Fibroblast of skin of left quadriceps (primary cell): Measurements from ENCODE around the gene ZDHHC14.

Experiments
- DNase-seq, 2 experiments: peaks; one replicate each; pipeline ENCODE4 v3.0.0-alpha.2; 2013; ENCODE audit warnings: low read depth in 2 of 2

ZDHHC14 gene

DNA sequence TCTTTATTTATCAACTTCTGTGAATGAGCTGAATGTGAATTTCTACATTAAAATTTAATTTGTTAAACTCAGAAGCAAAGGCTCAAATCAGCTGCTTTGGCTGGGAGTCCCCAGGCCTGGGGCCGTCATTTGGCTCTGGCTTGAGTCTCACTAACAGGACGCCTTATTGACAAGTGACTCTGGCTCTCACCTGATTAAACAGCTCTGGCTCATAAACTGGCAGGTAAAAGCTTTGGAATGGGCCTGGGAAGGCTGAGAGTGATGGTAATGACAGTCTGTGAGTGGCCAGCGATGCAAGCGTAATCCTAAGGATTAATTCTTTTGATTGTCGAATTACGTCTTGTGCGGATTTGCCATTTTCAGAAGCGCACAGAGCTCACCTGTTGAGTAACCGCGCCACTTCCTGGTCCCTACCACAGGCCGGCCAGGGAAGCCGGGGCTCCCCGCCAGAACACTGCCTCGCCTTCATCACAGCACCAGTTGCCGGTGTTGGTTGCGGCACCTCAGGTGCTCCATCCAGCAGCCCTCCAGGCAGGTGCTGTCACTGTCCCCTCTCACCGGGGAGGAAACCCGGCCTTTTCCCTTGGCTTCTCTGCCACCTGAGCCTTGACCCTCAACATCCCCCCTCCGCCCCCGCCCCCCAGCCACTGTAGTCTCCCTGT is 110.7 kb downstream of the ZDHHC14 start:
- no peak for DNase-seq

DNA sequence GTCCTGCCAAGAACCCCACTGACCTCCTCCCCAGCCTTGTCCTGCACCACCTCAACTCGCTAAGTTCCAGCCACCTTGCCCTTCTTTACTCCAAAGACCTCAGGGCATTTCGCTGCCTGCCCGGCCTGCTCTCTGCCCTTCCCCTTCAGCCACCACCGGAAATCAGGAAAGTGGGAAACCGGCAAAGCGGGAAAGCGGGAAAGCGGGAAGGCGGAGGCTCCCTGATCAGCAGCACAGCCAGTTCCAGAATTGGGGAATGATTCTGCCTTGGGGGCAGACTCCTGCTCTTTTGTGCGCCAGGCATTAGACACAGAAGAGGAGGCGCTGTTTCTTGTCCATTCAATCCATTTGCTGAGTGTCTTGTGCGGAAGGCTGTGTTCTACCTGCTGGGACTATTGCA is 111.3 kb downstream of the ZDHHC14 start:
- no peak for DNase-seq

DNA sequence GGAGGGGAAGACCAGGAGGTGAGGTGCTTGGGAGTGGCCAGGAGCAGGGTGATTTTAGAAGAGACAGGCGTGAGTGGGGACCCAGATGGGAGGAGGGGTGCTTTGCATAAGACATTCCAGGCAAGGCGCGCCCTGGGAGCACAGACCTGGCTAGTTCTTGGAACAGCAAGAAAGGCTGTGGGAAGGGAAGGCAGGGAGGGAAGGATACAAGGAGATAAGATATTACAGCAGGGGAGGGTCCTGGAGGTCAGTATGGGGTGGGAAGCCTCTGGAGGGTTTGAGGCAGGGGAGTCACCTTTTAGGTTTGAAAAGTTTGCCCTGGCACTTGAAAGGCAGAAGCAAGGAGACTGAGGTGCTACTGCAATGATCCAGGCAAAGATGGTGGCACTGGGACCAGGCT is 111.8 kb downstream of the ZDHHC14 start:
- DNase-seq = no peak

DNA sequence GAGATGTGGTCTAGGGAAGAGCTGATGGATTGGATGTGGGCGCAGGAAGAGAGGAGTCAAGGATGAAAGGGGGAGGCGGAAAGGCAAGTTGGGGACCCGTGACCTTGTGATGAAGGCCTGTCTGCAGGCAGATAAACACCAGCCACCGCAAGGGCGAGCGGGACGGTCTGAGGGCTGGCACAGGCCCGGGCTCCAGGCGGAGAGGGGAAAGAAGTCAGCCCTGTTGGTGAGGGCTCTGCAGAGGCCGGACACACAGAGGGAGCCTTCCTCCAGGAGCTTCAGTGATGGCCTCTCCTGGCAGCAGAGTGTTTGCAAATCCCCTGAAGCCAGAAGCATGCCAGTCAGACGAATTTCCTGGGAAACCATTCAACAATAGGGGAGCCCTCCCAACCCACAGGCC is 112.2 kb downstream of the ZDHHC14 start:
- no peak for DNase-seq

DNA sequence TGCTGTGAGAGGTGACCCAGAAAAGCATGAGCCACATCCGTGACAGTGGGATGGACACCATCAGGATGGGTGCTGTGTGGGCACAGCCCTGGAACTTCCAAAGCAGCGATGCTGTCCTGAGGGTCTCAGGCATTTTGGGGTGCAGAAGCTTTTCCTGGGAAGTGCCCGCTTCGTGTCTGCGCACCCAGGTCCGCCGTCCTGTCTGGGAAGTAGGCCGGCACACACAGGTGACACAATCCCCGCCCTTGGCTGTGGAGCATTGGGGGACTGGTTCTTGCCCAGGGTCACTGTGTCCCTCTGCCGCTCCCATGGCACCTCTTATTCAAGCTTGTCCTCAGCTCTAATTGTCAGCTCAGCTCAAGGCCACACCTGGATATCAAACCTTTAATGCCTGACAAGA is 112.6 kb downstream of the ZDHHC14 start:
- DNase-seq = no peak

DNA sequence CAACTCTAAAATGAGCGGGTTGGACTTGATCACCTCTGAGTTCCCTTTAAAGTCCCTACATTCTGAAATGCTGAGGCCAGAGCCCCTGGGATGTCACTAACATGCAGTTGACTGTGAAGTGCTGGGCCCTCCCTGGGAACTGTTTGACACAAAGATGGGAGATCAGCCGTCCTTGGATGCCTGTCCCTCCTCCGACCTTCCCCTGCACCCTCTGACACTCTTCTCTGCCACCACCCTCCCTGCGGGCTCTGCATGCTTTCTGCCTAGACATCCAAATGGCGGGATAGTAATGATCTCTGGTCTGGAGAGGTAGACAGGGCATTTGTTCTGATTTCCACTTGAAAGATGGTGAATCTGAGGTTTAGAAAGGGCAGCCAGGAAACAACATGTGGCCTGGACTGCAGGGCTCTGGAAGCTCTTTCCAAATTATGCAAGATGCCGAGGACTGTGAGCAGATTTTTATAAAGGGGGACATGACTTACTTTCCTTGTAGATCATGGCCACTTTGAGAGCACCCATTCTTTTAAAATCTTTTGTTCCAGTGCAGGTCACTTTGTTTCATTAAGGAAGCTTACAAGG is 113.2 kb downstream of the ZDHHC14 start:
- DNase-seq = no peak

DNA sequence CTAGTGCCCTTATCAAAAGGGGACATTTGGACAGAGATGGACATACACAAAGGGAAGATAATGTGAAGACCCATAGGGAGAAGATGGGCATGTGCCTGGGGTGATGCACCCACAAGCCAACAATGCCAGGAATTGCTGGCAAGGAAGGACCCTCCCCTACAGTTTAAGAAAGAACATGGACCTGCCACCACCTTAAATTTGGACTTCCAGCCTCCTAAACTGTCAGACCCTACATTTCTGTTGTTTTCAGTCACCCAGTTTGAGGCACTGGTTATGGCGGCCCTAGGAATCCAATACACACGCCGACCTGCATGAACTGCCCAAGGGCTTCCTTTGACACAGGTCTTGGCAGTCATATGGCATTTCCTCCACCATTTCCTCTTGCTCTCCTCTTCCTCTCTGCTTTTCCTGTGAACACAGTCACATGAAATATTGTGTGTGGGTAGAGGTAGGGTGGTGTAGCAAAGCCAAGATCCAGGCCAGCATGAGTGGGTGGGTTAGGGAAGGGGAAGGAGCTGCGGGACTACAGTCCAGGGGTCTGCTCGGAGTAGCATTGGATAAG is 115.6 kb downstream of the ZDHHC14 start:
- DNase-seq = no peak

DNA sequence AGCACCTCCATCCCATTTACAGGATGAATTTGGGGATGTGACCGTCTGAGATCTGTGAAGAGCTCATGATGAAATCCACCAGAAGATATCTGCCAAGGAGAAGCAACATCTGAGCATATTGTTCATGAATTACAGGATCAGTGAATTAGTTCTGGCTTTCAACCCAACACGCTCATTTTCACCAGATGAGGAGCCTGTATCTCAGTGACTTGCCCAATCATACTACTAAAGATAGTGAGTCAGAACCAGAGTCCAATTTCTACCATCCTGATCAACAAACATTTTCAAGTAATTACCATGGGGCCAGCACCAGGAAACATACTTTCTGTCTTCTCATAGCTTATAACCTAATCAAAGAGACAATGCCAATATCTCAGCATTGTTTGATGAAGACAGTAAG is 116.6 kb downstream of the ZDHHC14 start:
- DNase-seq = no peak

DNA sequence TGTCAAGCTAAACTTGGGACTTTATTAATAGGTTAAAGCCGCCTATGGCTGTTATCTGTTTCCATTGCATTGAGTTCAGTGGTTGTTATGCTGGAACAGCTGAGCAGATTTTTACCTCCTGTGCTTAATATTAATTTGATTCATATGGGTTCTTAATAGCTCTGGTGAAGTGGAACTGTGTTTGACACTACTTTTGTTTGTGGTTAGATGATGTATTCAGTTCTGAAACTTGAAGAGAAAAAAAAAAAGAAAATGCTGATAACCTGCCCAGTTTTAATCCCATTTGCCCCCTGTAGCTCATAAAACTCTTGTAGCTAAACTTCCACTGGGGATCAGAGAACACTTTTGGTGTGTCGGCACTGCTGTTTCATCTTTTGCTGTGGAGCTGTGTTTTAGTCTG is 117.8 kb downstream of the ZDHHC14 start:
- no peak for DNase-seq

DNA sequence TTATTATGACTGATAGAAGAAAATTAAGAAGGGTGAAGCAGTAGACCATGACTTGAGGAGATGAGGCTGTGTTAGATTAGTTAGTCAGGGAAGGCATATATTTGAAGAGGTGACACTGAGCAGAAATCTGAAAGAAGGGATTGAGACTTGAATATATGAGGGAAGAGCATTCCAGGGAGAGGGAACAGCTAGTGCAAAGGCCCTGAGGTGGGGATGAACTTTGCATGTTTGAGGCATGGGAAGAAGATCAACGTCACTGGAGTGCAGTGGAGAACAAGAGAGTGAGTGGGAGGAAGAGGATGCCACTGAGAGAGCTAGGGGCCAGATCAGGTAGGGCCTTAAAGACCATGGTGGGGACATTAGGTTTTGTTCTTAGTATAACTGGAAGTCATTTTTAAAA is 119.0 kb downstream of the ZDHHC14 start:
- DNase-seq = no peak

DNA sequence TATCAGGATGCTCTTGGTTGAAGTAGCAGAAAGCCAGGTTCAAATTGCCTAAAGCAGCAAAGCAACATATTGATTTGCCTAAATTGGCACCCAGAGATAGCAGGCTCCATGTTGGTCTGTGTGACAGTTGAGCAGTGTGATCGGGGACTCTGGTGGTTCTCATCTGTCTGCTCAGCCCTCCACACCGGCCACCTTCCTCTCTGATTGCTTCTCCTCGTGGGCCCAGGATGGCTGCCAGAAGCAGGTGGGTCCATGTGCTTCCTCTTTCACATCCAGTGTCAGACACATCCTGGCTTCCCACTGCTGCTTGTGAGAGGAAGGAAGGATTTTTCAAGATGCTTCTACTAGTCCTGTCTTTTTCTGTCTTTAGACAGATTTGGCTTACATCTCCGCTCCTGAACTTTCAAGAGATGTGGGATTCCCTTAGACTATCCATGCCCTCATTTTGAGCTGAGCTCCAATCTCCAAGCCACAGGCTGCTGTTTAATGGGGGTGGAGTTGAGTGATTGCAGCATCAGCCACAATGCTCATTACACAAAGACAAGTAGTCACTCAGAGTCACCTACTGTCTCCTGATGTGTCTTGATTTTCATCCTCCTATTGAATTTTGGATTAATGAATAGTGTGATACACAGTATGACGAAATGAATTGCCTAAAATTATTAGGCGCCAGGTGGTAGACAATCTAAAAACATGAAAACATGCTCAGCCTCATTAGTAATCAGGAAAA is 122.2 kb downstream of the ZDHHC14 start:
- no peak for DNase-seq

DNA sequence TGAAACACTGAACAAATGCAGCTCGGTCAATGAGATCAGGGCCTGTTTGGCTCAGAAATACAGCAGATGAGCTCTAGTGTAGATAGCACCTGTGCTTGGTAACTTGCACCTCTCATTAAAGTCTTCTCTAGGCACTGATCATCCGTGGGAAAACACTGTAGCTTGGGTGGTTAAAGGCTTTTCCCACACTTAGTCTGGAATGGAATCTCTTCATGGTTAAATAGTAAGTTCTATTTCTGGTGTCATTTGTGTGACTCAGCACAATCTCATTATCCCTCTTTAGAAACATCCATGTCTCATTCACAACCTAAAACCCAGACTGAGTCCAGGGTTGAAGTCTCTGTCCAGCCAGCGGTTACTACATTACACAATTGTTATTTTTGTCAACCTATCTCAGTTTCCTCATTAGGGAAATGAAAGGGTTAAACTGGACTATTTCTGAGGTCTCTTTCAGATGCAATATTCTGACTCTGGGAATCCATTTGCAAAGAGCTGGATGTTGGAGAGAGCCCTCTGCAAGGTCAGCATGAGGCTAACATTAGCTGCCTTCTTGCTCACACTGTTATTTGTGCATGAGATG is 125.0 kb downstream of the ZDHHC14 start:
- no peak for DNase-seq

DNA sequence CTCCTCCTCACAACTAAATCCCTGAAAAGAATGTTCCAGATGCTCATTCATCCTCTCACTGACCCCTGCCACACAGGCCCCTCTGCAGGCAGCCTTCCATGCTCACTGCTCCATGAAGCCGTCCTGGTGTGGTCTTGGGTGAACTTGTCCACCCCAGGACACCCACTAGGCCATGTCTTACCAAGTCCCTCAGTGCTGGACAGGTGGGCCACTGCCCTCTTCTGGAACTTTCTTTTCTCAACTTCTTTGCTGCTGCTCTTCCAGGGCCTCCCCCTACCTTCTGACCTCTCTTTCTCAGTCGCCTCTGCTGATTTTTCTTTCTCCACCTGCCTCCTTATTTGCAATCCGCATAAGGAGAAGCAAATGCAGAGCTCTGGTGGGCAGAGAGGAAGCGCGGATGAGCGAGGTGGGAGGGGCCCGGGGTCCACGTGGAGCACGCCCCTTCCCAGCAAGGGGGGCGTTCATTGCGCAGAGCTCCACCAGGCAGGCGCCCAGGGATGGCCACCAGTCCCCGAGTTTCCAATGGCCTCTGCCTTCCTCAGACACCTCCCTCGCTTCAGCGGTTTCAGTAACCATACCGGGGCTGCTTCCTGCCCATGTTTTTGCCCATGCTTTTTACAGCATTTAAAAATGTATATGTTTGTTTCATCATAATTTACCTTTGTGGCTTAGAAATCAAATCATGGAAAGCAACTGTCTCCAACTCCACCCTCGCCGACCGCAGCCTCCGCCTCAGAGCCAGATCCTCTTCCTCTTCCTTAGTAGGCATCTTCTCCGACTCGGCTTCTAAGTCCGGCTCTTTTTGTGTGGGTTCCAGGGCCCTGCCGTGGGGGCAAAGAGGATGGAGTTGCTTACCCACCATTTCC is 129.6 kb downstream of the ZDHHC14 start:
- DNase-seq = no peak

DNA sequence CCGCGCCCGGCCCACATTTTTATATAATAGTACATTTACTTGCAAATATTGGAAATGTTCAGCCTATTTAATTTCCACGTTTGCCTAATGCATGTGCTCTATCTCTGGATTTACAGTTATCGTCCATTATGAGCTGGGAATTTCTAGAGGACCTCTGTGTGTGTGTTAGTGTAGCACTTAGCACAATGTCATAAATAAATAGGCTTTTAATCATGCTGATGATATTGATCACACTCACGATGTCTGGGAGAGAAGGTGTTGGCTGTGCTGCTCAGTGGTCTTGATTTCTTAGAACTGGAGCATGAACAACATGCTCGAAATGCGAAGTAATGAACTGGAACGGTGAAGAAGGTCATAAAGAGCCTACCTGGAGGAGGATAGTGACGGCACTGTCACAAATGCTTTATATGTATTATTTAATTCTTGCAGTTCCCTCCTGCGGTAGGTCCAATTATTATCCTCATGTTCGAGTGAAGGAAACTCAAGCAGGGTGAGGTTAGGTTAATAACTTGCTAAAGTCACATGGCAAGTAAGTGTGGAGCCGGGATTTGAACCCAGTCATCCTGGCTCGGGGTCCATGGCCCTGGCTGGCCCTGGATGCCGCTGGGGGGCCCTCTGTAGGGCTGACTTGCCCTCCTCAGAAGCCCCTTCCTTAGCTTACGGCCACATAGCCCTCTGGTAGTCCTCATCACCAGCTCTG is 130.8 kb downstream of the ZDHHC14 start:
- DNase-seq = no peak

DNA sequence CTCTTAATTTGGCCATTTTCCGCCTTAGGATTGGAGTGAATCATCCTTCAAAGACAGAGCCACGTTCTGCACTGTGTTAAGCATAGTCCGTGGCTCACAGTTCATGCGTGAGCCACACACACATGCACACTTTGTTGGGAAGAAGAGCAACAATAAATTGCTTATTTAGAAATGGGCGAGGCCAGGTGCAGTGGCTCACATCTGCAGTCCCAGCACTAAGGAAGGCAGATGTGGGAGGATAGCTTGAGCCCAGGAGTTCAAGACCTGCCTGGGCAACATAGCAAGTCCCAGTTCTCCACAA is 131.3 kb downstream of the ZDHHC14 start:
- no peak for DNase-seq

DNA sequence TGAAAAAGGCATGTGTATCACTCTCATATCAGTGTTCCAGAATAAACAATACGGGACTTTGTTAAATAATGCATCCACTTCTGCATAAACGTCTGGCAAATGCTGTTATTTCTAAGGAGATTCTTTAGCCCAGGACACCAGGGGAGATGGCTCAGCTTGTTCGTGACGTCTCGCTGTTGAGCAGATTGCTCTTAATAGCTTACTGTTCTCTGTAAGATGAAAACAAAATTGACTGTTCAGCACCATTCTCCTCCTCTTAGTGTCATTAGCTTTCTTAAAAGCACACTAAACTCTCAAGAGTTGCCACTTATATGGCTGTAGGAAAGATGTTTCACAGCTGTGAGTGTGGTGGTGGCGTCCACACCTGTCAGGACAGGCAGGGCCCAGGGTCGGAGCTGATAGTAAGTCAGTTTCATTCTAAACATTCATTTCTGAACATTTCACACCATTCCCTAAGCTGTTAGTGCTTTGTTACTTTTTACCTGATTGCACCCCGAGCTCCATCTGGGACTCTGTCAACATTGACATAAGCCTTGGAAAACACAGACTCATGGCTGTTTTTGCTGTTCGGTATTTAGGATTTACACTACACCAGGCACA is 132.1 kb downstream of the ZDHHC14 start:
- DNase-seq = no peak

DNA sequence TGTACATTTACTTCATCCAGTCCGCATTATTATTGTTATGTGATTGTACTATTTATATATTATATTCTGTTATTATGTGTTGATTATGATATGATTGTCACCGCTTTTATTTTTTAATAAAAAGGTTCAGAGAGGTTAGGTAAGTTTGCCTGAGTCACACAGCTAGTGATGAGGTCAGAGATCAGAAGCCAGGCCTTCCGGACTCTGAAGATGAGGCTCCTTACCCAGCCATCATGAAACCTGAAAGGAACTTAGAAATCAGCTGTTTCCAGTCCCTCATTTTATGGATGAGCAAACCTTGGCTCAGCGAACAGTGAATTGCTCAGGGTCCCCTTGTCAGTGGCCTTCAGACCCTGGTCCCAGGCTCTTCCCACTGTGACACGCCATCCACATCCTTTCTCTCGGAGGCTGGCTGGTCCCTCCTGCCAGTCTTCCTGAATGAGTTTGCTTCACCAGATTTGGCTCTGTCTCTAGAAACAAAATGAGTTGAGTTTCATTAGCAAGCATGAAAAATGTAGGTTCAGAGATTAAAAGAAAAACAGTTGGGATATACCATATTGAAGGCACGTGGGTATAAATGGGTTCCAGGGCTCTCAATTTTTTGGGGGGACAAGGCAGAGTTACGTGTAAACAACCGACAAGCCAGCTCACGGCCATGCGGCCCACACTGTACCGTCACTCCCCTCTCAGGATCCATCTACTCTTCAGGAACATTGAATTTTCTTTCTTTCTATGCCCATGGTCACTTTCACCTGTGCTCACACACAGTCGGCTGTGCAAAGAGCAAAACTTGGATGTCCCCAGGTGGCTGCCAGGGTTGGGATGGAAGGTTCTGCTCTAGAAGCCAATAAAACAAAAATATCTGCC is 132.9 kb downstream of the ZDHHC14 start:
- no peak for DNase-seq

DNA sequence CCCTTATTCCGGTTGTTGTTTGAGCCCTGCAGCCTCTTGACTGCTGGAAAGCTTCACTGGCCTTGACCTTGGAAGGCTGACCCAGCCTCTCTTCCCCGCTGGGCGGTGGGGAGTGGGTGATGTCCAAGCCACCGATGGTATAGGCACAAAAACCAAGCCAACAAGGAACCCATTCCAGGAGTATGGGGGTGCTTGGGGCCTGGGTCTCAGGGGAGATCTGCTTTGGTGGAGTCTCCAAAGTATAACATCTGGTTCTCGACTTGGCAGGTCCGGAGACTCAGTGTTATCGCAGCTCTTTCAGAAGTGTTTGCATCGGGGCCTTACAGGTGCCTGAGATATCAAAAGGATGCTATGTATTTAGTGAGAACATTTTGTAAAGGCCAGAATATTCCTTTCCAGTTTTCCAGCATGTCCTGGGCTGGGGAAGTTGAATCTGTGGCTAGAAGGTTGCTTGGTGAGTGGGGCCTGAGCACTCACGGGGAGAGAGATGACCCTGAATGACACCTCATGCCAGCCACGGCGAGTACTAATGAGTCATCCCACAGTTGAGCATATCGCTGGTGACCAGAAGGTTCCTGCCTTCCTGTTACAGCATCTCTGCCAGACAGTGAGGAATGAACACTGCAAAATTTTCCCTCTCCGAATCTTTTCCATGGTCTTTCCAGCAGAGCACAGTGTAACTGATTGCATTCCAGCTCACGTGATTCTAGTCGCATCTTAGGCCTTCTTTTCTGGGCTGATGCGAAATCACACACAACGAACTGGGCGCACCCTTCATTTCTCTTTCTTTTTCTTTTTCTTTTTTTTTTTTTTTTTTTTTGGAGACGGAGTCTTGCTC is 133.9 kb downstream of the ZDHHC14 start:
- no peak for DNase-seq
